Measurements from ENCODE around the gene THBS2.

GRCh38 chr6:169292338-169293124 lies 38.9 kb upstream of the THBS2 start:
- no peak for TF ChIP-seq CTCF (IDR thresholded peaks at IDR 0.05; ENCODE audit: low read length)
- TF ChIP-seq EZH2 (optimal IDR thresholded peaks at IDR 0.05; ENCODE audit: low read depth, low read length) = no peak
